Measurements from ENCODE around the gene IL22RA2. TPM values are rescaled to one million over a fixed set of nuclear protein-coding genes. Genes with fewer than 3 reads are reported as not detected.

The IL22RA2 gene
- polyA plus RNA-seq, 4 donors = not detected

GRCh38 chr6:137167702-137168377 lies 5.6 kb downstream of the IL22RA2 start:
- DNase-seq (ENCODE audit: low read depth in 4 of 4, low spot score in 2 of 4) = no peak

- no peak for DNase-seq (ENCODE audit: low read depth in 4 of 4, low spot score in 2 of 4)
Measured at GRCh38 chr6:137166247-137167098, 7.0 kb downstream of the IL22RA2 start.

GRCh38 chr6:137165375-137166246 lies 7.8 kb downstream of the IL22RA2 start:
- no peak for DNase-seq (ENCODE audit: low read depth in 4 of 4, low spot score in 2 of 4)

GRCh38 chr6:137163732-137164318 lies 9.6 kb downstream of the IL22RA2 start:
- no peak for DNase-seq (ENCODE audit: low read depth in 4 of 4, low spot score in 2 of 4)

GRCh38 chr6:137162692-137163306 lies 10.6 kb downstream of the IL22RA2 start:
- DNase-seq (ENCODE audit: low read depth in 4 of 4, low spot score in 2 of 4) = no peak

- no peak for DNase-seq (ENCODE audit: low read depth in 4 of 4, low spot score in 2 of 4)
Measured at GRCh38 chr6:137161949-137162348, 11.5 kb downstream of the IL22RA2 start.

- DNase-seq (ENCODE audit: low read depth in 4 of 4, low spot score in 2 of 4) = no peak
Measured at GRCh38 chr6:137160763-137161162, 12.7 kb downstream of the IL22RA2 start.

- no peak for DNase-seq (ENCODE audit: low read depth in 4 of 4, low spot score in 2 of 4)
Measured at GRCh38 chr6:137159912-137160311, 13.5 kb downstream of the IL22RA2 start.

GRCh38 chr6:137157601-137158000 lies 15.8 kb downstream of the IL22RA2 start:
- DNase-seq (ENCODE audit: low read depth in 4 of 4, low spot score in 2 of 4) = peak in 1 of 4 donors; percentile 3

- DNase-seq (ENCODE audit: low read depth in 4 of 4, low spot score in 2 of 4) = no peak
Measured at GRCh38 chr6:137156650-137157049, 16.8 kb downstream of the IL22RA2 start.

GRCh38 chr6:137155830-137156229 lies 17.6 kb downstream of the IL22RA2 start:
- no peak for DNase-seq (ENCODE audit: low read depth in 4 of 4, low spot score in 2 of 4)

- DNase-seq (ENCODE audit: low read depth in 4 of 4, low spot score in 2 of 4) = no peak
Measured at GRCh38 chr6:137150072-137150471, 23.4 kb downstream of the IL22RA2 start.

GRCh38 chr6:137149035-137149393 lies 24.4 kb downstream of the IL22RA2 start:
- no peak for DNase-seq (ENCODE audit: low read depth in 4 of 4, low spot score in 2 of 4)

- DNase-seq (ENCODE audit: low read depth in 4 of 4, low spot score in 2 of 4) = no peak
Measured at GRCh38 chr6:137148306-137149034, 25.0 kb downstream of the IL22RA2 start.

GRCh38 chr6:137147195-137147594 lies 26.2 kb downstream of the IL22RA2 start:
- DNase-seq (ENCODE audit: low read depth in 4 of 4, low spot score in 2 of 4) = no peak

- no peak for DNase-seq (ENCODE audit: low read depth in 4 of 4, low spot score in 2 of 4)
Measured at GRCh38 chr6:137146206-137146605, 27.2 kb downstream of the IL22RA2 start.

- DNase-seq (ENCODE audit: low read depth in 4 of 4, low spot score in 2 of 4) = no peak
Measured at GRCh38 chr6:137145421-137145820, 28.0 kb downstream of the IL22RA2 start.

GRCh38 chr6:137136065-137136464 lies 37.4 kb downstream of the IL22RA2 start:
- no peak for DNase-seq (ENCODE audit: low read depth in 4 of 4, low spot score in 2 of 4)

- DNase-seq (ENCODE audit: low read depth in 4 of 4, low spot score in 2 of 4) = no peak
Measured at GRCh38 chr6:137134483-137134882, 39.0 kb downstream of the IL22RA2 start.

GRCh38 chr6:137133122-137133521 lies 40.3 kb downstream of the IL22RA2 start:
- no peak for DNase-seq (ENCODE audit: low read depth in 4 of 4, low spot score in 2 of 4)

All from left renal cortex interstitium (tissue), 4 donors.